Medulla oblongata (tissue), 1 donor: Measurements from ENCODE around the gene CDK16.

Source experiments
- DNase-seq: peaks from one replicate; pipeline ENCODE4 v3.0.0-alpha.2; 2015; ENCODE audit errors: extremely low spot score

Gene CDK16

GRCh38 chrX:47228550-47229270 lies 10.2 kb downstream of the CDK16 start:
- DNase-seq: no peak

DNA sequence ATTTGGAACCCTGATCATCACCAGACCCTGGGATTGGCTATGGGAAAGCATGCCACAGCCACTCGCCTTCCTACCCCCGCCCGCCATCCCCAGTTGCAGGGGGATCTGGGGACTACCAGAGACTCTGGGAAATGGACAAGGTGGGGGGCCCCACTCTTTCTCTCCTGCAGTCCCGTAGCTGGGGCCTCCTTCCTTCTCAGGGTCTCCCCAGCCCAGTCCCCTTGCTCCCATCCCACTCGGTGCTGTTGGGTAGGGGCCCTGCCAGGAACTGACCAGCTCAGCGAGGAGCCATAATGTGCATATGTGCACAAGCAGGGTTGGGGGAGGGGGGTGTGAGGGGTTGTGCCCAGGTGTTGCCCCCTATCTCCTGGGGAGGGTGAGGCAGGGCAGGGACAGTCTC lies 10.9 kb downstream of the CDK16 start:
- DNase-seq: no peak

GRCh38 chrX:47230136-47230868 lies 11.8 kb downstream of the CDK16 start:
- DNase-seq: no peak

DNA sequence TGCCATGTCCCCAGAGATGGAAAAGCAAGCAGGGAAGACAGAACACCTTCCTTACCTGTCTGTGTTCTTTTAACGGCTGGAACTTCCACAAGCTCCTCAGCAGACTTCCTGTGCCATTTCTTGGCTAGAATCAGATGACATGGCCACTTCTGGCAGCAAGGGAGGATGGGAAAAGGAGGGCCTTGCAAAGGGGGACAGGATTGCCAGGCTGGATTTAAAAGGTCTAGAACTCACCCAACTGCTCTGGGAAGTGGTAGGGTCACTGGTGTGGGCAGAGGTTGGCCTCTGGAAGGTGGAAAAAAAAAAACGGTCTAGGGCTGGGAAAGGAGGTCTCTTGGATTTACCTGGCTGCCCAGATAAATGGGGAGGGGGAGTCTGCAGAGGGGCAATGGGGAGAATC lies 12.7 kb downstream of the CDK16 start:
- no peak for DNase-seq

DNA sequence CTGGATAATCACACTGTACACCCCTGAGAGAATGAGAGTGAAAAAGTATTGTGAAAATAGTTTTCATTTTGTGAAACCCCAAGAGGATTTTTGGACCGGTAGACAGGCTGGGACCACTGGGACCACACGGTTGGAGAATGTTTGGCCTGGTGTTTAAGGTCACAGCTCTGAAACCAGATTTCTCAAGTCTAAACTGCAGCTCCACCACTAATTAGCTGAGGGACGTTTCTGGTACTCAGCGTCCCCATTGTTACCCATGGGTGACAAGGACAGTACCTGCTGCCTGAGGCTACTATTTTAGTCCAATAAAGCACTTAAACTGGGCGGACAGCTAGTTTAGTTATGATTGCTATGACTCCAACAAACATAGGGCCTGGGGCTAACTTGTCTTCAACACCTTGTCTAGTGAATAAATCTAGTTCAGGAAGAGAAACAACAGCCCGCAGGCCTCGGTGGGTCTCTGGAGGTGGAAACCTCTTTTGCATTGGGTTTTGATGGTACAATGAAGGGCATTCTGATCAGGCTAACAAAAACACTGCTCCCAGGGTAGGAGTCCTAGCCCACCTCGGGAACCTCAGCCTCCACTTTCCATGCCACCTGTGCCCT lies 13.8 kb downstream of the CDK16 start:
- no peak for DNase-seq

DNA sequence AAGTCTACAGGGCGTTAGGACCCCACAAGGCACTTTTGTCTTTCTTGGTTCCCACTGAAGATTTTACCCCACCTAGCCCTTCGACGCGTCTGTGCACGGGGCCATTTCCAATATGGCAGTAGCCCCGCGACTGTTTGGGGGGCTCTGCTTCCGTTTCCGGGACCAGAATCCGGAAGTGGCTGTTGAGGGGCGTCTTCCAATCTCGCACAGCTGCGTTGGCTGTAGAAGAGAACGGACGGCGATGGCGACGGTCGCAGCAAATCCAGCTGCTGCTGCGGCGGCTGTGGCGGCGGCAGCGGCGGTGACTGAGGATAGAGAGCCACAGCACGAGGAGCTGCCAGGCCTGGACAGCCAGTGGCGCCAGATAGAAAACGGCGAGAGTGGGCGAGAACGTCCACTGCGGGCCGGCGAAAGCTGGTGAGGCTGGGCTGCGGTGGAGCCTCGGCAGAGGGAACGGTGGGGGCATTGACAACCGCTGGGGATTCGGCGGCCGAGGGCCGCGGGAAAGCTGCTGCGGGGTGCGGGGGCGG lies 14.4 kb downstream of the CDK16 start, which contains the start of gene USP11:
TSS of gene USP11 (plus strand) at position 207 of the 530 bp plus-strand sequence. CDS start at position 242, 35 bp downstream.
- DNase-seq: peak; percentile 22

DNA sequence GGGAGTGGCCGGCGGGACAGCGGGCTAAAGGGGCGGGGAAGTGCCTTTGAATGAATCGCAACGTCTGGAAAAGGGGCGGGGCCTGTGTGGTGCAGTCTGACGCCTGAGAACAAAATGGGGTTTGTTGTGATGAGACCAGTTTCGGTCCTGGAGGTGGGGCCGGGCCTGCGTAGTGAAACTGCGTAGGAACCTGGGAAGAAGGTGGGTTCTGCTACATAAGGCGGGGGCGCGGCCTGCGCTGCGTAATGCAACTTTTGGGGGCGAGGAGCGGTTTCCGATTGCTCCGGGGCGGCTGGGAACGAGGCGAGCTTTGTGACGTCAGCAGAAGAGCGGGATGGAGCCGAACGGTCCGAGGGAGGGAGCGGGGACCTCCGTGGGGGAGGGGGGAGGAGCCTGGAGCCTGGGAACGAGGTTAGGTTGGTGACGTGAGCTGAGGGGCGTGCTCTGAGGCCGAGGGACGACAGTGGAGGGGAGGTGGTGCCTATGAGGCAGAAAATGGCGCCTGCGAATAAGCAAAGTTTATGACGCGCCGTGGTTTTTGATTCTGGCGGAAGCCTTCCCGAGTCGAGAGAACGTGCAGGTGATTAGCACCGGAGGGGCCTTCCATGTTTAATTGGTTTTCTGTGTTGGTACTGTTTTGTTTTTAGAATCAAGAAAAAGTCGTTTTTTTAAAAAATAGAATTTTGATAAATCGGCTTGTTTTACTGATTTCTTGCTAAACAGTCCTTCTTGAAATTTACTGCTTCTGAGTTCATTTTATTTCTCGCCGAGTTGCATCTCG lies 15.0 kb downstream of the CDK16 start:
- peak; percentile 92 for DNase-seq

DNA sequence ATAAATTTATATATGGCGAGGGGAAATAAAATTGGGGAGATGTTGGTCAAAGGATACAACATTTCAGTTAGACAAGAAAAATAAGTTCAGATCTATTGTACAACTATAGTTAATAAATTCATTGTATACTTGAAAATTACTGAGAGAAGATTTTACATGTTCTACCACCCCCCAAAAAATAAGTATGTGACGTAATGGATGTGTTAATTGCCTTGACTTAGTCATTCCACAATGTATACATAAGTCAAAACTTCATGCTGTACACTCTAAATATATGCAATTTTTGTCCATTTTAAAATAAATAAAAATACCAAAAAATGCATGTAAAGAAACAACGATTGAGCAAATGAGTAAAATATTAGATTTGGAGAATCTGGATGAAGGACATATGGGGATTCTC lies 16.1 kb downstream of the CDK16 start:
- no peak for DNase-seq

DNA sequence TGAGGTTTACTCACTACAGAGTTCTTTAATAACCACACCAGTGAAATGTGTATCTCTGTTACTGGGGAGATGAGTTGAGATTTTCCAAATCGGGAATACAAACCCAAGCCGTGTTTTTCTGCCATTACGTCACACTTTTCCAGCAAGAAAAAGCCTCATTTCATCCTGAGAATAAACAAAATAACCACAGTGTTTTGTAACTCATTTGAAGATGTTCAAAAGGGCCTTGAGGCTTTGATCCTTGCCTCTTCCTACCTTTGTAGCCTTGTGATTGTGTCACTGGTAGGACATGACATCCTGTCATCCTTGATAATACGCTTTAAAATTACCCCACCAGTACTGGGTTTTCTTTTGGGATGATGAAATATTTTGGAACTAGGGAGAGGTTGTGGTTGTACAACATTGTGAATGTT lies 17.2 kb downstream of the CDK16 start:
- DNase-seq: peak; percentile 7

DNA sequence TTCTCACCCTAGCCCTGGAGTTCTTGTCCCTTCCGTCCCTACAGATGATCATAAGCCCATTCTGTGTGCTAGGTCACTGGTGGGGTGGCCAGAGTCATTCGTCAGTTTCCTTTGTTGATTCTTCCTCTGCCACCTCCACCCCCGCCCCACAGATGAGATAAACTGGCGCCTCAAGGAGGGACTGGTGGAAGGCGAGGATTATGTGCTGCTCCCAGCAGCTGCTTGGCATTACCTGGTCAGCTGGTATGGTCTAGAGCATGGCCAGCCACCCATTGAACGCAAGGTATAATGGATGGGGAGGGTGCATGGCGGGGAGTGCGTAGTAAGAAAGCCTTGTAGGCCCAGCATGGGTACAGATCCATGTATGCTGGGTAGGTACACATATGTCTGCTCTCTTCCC lies 20.7 kb downstream of the CDK16 start:
- DNase-seq: no peak

GRCh38 chrX:47239898-47240545 lies 21.5 kb downstream of the CDK16 start:
- DNase-seq: no peak

DNA sequence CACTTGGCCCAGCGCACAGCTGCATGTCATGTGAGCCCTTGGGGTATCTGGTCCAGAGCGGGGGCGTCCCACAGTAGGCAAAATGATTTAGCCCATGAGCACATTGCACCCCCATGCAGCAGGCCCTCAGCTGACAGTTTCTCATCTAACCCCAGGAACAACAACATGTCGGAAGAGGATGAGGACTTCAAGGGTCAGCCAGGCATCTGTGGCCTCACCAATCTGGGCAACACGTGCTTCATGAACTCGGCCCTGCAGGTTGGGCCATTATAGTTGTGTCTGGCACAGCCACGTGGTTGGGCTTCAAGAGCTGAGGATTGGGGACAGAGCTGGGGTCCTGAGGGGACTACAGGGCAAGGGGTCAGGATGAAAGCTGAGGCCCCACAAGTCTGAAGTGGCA lies 22.1 kb downstream of the CDK16 start:
- DNase-seq: no peak

DNA sequence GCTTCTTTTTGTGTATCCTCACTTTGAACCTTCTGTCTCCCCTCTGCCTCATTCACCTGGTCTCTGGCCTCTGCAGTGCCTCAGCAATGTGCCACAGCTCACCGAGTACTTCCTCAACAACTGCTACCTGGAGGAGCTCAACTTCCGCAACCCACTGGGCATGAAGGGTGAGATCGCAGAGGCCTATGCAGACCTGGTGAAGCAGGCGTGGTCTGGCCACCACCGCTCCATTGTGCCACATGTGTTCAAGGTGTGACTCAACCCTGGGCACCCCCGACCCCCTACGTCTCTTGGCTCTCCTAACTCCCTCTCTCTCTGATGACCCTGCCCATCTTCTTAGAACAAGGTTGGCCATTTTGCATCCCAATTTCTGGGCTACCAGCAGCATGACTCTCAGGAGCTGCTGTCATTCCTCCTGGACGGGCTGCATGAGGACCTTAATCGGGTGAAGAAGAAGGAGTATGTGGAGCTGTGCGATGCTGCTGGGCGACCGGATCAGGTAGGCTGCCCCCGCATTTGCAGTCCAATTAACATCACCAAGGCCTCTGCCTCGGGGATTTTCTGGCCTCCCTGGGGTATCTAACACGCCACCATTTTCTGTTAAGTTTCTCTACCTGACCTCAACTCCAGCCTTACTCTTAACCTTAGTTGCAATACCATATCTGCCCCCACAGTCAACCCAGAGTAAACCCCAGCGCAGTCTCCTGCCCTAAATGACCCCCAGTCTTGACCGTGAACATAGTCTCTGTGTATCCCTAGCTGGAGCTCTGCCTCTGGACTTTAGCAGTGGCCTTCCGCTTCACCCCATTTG lies 22.9 kb downstream of the CDK16 start:
- no peak for DNase-seq

GRCh38 chrX:47242321-47242720 lies 23.8 kb downstream of the CDK16 start:
- DNase-seq: no peak

- no peak for DNase-seq
Observed at GRCh38 chrX:47243351-47243750, 24.9 kb downstream of the CDK16 start.

DNA sequence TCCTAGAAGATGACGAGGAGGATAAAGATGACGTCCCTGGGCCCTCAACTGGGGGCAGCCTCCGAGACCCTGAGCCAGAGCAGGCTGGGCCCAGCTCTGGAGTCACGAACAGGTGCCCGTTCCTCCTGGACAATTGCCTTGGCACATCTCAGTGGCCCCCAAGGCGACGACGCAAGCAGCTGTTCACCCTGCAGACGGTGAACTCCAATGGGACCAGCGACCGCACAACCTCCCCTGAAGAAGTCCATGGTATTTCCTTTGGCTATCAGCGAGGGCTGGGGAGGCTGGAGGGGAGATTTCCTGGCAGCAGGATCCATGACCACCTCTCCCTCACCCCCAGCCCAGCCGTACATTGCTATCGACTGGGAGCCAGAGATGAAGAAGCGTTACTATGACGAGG lies 26.2 kb downstream of the CDK16 start:
- DNase-seq: no peak

DNA sequence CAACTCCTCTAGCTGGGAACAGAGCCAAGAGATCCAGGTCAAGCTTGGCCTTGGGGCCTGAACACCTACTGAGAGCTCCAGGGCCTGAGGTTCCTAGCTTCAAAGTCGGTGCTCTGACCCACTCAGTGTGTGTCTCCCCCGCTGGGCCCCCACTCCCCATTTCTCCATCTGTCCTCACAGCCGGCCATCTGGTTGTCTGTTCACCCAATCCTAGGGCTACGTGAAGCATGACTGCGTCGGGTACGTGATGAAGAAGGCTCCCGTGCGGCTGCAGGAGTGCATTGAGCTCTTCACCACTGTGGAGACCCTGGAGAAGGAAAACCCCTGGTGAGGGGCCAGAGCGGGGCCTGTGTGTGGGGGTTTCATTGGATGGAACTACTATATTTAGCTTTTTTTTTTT lies 26.7 kb downstream of the CDK16 start:
- DNase-seq: no peak

DNA sequence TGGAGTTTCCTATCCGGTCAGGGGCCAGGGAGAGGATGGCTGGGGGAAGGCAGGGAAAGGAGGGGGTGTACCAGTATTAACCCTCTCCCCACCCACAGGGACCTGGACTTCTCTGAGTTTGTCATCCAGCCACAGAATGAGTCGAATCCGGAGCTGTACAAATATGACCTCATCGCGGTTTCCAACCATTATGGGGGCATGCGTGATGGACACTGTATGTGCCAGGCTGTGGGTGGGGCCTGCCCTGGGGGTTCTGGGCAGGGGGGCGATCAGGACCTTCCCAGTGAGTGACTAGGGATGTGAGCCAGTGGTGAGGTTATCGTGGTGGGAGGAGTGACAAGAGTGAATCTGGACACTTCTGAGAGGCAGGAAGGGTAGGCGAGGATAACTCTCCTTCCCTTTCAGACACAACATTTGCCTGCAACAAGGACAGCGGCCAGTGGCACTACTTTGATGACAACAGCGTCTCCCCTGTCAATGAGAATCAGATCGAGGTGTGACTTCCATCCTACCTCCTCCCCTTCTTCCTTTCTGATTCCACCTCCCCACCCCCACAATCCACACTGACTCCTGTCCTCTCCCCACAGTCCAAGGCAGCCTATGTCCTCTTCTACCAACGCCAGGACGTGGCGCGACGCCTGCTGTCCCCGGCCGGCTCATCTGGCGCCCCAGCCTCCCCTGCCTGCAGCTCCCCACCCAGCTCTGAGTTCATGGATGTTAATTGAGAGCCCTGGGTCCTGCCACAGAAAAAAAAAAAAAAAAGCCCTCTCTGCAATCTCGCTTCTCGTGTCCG lies 28.9 kb downstream of the CDK16 start:
- no peak for DNase-seq

- DNase-seq: no peak
Observed at GRCh38 chrX:47247999-47248320, 29.5 kb downstream of the CDK16 start.

DNA sequence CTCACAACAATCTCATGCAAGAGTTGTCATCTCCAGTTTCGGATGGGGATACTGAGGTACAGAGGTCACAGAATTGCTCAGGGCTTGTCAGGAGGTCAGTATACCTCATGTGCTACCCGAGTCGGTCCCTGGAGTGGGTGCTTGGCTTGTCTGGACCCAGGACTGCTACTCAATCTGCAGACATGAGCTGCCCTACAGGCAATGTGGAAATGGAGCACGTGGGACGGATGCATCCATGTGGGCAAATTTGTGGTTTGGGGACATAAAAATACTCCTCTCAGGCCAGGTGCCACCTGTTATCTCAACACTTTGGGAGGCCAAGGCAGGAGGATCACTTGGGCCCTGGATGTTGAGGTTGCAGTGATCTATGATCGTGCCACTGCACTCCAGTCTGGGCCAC lies 30.1 kb downstream of the CDK16 start:
- DNase-seq: no peak
